NCI-H1930 (cell line): ENCODE data around the gene NREP.

ENCODE experiments used
- DNase-seq, 2 experiments: peaks; one replicate each; lab custom pipeline; 2025; lab: John Stamatoyannopoulos, UW

The NREP gene

DNA sequence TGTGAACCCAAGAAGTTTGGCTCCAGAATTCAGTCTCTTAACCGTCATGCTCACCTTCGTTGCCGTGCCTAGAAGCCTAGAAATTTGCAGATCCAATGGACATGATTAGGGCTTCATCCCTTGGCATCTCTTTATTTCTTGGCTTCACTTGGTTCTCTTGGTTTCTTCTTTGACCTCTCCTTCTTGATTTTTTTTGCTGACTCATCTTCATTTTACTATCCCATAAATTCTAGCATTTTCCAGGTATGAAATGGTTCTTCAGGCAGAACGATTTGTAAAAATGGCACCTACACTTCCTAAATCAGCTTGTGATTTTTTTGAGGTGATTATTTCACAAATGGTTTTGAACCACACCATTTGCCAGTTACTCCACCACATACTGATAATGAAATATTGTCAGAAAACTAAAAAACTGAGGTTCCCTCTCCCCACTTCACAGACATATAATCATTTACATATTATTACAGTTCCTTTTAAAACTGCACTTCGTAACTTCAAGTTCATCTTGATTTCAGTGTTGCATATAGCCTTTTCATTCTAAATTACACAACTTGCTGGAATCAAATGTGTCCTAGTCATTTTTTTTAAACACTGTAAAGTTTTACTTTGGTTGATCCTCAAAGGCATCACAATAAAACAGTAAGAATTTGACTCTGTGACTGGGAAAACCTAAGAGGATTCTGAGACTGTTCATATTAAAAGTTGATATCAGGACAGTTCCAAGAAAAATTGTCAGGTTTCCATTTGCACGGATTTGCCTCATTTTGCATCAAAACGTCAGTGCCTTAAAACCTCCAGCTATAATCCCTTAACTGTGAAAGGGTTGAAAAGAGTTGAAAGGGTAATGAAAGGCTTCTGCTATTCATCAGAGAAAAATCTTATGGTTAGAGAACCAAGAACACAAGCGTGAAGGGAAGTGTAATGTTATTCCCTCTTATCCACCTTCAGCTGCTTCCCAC lies 8.9 kb upstream of the NREP start:
- DNase-seq: no peak

GRCh38 chr5:111764019-111764418 lies 7.0 kb upstream of the NREP start:
- no peak for DNase-seq

GRCh38 chr5:111762895-111763294 lies 5.9 kb upstream of the NREP start:
- DNase-seq: no peak

DNA sequence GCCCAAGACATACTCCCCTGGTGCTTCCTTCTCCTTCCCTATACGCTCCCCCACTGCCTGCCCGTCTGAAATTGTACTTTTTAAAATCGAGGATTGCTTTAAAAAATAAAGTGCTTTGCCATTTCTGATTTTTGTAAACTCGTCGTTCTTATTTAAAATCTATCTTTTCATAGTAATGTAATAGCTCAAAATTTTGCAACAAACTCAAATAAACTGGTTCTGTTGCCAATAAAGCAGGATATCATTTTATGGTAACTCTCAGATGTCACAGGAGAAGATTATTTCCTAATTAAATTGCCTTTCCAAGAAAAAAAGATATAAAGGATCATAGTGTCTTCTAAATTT lies 1.3 kb upstream of the NREP start:
- no peak for DNase-seq

DNA sequence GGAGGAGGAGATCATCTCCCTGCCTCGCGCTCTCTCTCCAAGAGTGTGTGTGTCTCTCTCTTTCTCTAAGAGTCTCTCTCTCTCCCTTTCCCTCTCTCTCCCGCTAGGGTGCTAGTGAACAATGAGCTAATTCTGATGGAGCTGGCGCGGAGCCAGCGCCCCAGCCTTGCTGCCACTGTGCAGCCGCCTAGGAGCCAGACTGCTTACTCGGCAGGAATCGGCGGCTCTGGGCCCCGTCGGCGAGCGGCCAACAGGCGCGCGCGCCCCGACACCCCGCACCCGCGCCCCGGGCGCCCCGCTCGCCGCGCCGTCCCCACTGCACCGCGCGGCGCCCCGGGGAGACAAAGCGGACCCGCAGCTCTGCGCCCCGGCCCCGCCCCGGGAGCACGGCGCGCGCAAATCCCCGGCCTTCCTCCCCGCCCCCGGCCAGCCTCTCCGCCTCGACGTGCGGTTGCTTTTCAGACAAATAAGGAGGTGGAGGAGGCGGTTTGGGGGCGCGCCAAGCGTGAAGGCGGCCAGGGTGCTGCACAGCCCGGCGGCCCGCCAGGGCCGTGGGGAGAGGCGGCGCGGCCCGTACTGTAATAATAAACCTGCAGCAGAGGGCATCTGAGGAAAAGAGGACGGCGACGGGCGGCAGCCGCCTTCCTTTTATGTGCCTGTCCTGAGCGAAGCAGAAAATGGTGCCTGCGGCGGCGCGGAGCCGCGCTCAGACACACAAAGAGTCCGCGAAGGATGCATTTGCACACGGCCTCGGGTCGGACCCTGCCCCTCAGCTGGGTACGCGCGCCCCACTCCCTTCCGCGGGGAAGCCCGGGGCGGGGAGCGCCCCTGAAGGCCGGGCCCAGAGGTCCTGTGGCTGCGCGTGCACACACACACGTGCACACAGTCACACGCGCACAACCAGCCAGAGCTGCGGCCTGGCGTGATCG lies 625 bp upstream of the NREP start:
- DNase-seq: peak; percentile 59 to 66

GRCh38 chr5:111755942-111756381 lies 1.0 kb downstream of the NREP start:
- no peak for DNase-seq

GRCh38 chr5:111755345-111755941 lies 1.6 kb downstream of the NREP start:
- no peak for DNase-seq

DNA sequence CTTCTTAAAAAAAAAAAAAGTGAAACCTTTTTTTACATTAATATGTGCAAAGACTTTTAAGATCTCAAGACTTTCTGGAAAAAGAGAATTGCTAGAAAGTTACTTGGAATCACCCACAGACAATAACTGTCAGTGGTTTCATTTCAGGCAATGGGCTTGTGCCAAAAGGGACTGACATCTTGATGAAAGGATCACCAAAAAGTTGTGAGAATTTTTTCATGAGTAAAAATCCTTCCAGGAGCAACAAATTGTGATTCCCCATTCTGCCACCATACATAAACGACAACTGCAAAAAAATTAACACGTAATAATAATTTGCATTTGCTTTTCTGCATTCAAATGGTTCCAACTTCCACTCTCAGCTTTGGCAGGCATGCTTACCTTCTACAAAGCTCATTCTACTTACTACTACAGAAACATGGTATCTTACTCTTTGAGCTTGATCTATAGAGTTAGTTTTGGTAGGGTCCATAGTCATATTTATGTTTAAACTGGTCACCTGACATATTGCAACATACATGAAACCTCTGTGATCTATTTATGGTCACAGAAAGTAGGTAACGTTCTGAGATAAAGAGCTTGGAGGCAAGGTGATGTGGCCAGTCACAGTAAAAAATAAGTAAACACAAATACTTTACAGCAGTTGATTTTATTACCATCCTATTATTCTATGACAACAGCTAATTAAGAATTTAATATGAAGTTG lies 3.0 kb downstream of the NREP start:
- no peak for DNase-seq

DNA sequence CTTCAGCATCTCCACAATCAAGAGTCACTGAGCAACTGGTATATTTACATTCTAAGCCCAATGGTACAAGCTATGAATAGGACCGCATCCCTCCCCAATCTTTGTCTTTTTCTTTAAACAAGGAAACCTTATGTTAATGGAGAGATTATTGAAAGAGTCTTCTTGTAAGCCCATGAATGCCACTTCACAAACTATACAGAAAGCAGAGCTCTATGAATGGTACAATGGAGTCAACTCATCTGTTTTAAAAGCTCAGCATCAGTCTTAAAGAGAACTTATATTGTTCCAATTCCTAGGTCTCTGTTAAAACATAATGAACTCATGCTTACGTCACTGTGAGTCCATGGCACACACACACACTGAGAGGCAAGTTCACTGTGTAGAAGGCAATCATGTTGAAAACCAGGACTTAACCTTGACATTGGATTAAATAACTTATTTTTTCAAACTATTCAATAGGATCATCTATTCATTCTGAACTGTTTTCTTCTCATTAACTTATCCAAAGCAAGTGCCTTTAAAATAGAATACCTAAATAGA lies 4.5 kb downstream of the NREP start:
- DNase-seq: no peak

DNA sequence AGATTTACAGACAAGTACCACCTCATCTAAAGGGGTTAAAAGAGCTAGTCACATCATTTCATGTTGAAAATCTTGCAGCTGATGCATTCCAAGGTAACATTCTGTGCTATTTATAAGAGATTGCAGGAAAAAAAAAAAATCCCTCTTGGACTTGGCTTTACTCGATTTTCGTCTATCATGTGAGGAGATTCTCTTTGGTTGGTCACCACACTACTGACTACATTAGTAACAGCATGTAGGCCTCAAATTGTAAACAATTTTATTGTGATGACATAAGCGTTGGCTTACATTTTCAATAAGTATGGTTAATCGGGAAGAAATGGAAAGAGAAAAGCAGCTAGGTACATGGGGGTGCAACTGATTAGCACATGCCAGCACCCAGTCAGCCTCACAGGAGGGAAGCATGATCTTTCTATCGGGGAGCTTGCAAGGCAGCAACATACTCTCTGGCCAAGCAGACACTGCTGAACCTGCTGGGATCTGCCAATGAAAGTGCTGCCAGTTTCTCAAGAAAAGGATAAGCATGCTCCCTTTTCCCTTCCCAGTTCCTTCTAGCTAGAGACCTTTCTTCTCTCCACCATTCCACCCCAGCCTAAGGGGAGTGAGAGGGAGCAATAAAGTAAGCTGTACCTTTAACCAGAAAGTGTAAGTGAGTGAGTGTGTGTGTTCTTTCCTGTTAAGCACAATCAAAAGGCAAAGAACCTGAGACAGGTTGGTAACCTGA lies 7.5 kb downstream of the NREP start:
- no peak for DNase-seq

DNA sequence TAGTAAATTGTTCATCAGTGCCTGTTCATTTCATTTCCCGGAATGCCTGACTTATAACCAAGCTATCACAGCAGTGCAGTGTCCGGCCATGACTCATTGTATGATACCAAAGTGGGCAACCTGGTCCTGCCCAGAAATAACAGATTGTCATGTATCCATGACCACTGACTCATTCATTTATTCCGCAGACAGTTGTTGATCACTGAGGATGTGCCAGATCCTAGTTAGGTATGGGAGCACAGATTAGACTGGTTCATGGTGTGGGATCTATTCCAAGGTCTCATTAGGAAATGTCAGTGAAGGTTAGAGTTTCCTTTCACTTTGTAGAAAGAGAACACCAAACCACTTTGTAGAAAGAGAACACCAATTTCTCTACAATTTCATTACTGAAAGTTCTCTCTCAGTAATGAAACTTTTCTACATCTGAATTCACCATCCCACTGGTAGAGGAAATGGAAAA lies 8.7 kb downstream of the NREP start:
- no peak for DNase-seq

- no peak for DNase-seq
These were observed 9.7 kb downstream of the NREP start for GRCh38 chr5:111747337-111747736.

GRCh38 chr5:111746791-111747190 lies 10.2 kb downstream of the NREP start:
- DNase-seq: no peak

GRCh38 chr5:111745075-111745739 lies 11.8 kb downstream of the NREP start:
- no peak for DNase-seq

DNA sequence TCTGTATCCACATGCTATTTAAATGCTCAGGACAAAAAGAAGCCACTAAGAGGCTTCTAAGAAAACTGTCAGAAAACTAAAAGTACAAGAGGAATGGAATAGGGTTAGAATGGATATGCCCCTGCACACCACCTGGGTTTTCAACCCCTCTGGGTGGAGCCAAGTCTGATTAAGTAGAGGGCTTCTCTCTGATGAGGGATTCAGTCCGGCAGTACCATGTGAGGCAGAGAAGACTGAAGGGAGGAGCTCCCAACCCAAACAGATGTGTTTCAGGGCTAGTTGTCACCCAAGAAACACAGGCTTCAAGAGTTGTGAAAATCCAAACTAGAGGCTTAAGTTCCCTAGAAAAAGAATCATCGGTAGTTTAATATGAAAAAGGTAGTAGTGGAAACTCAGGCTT lies 12.5 kb downstream of the NREP start:
- no peak for DNase-seq

DNA sequence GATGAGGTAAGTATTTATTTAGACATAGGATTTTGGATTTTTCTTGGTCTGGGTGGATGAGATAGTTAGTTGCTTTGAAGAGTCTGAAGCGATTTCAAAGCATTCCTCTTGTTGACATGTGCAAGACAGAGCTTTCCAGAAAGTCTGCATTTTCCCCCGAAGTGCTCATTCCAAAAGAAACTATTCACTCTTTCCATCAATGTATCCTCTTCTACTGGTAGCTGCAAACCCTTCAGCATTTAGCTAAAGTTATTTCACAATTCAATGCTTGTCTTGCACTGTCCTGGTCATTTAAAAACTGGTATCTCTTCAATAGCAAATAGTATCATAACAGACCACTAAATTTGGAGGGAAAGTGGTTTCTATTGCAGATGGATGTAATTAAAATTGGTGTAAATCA lies 13.0 kb downstream of the NREP start:
- no peak for DNase-seq

DNA sequence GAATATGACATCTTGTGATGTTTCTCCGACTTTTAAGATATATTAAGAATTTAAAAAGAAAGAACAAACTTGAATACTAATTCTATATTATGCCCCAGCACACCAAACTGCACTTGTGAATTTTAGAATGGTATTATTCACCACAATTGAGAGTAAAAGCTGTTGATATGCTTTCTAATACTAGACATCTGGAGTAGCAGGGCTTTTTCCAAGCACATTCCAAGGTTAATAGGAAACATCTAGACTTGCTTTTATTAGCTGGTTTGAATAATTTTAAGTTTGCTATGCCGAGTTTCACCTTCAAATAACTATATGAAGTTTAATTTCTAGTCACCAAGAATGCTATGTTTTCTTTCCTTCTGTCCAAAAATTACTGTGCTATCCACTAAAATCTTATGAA lies 13.5 kb downstream of the NREP start:
- DNase-seq: no peak

DNA sequence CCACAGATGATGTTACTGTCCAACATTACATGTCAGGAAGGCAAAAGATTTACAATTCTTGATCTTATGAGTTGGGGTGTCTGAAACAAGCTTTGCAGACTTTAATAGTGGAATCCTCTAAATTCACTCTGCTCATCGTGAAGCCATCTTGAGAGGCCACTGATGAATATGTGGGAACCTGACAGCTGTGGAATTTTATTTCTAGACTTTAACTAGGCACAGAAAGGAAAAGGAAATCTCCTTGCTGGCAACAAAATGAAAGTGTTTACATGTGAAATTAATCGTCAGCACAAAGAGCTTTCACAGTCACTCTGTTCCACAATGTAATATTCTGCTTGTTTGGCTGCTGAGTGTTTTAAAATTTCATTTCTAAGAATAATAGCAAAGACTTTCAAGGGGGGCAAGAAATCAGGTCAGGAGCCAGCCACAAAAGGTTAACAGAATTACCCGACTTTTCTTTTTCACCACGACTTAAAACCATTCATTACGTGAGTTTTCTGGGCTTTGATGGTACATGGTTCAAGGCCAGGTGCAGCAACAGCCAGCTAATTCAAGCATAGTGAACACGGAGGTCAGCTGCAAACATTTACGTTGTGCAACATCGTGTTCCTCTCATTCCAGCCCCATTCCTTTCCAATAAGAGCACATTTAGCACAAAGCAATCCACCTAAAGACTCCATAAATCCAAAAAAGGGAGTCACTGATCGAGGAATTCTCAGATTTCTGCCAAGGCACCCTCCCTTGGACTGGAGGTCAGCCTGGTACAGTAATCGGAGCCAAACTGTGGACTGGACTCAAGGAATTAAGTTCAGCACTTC lies 14.6 kb downstream of the NREP start:
- DNase-seq: no peak

- no peak for DNase-seq
These were observed 15.7 kb downstream of the NREP start for GRCh38 chr5:111741278-111741677.
